ENCODE results near the gene DOCK11.

Gene DOCK11

GRCh38 chrX:118502161-118502789, 6.7 kb downstream of the DOCK11 start:
- no peak for DNase-seq

GRCh38 chrX:118503260-118504041, 7.8 kb downstream of the DOCK11 start:
- DNase-seq = no peak

GRCh38 chrX:118504581-118504980, 9.0 kb downstream of the DOCK11 start:
- no peak for DNase-seq

- DNase-seq = no peak
Observed at GRCh38 chrX:118506805-118507480, 11.3 kb downstream of the DOCK11 start.

- no peak for DNase-seq
Observed at GRCh38 chrX:118507766-118508165, 12.2 kb downstream of the DOCK11 start.

GRCh38 chrX:118508221-118508620, 12.6 kb downstream of the DOCK11 start:
- DNase-seq = no peak

GRCh38 chrX:118508635-118509034, 13.0 kb downstream of the DOCK11 start:
- DNase-seq = no peak

- no peak for DNase-seq
Observed at GRCh38 chrX:118510111-118510510, 14.5 kb downstream of the DOCK11 start.

GRCh38 chrX:118513120-118513898, 17.7 kb downstream of the DOCK11 start:
- DNase-seq = no peak

- DNase-seq = no peak
Observed at GRCh38 chrX:118519411-118520215, 24.0 kb downstream of the DOCK11 start.

- no peak for DNase-seq
Observed at GRCh38 chrX:118520216-118521206, 24.9 kb downstream of the DOCK11 start.

GRCh38 chrX:118521435-118521834, 25.8 kb downstream of the DOCK11 start:
- no peak for DNase-seq

GRCh38 chrX:118522230-118522926, 26.8 kb downstream of the DOCK11 start:
- no peak for DNase-seq

- DNase-seq = peak; percentile 19 to 24
Observed at GRCh38 chrX:118523920-118524319, 28.3 kb downstream of the DOCK11 start.

GRCh38 chrX:118524344-118524743, 28.7 kb downstream of the DOCK11 start:
- no peak for DNase-seq

- no peak for DNase-seq
Observed at GRCh38 chrX:118525174-118525730, 29.6 kb downstream of the DOCK11 start.

- no peak for DNase-seq
Observed at GRCh38 chrX:118526149-118526548, 30.5 kb downstream of the DOCK11 start.

- DNase-seq = peak; percentile 47 to 48
Observed at GRCh38 chrX:118528071-118528737, 32.6 kb downstream of the DOCK11 start.

GRCh38 chrX:118530219-118530911, 34.8 kb downstream of the DOCK11 start:
- no peak for DNase-seq

Data from activated CD4-positive, alpha-beta T cell treated with anti-CD3 and anti-CD28 coated beads for 4 hours (primary cell).